Muscle layer of colon (tissue), 2 donors: Measurements from ENCODE around the gene TSC22D2.
"Not testable (repeated sequence)": the region's sequence is repeated elsewhere in the genome, so short reads cannot be mapped to it uniquely, and the experiment has no call there.

ENCODE experiments used
- H3K27ac ChIP-seq: one replicate; pipeline ENCODE4 v1.7.0; 2013; ENCODE audit warnings: low read depth, mild to moderate bottlenecking, low read length, moderate library complexity
- H3K27me3 ChIP-seq, 2 donors: one replicate each; pipeline ENCODE4 v1.7.0; 2013; ENCODE audit warnings: low read length in 2 of 2, mild to moderate bottlenecking in 2 of 2; ENCODE audit not compliant: insufficient read depth in 2 of 2, control insufficient read depth in 1 of 2
- H3K36me3 ChIP-seq: one replicate; pipeline ENCODE4 v1.7.0; 2013; ENCODE audit warnings: mild to moderate bottlenecking, low read length; ENCODE audit not compliant: insufficient read depth
- H3K4me1 ChIP-seq: one replicate; pipeline ENCODE4 v1.7.0; 2013; ENCODE audit warnings: mild to moderate bottlenecking, low read length; ENCODE audit not compliant: insufficient read depth
- H3K4me3 ChIP-seq, 2 donors: one replicate each; pipeline ENCODE4 v1.7.0; 2013; ENCODE audit warnings: low read length in 2 of 2, low read depth in 1 of 2, mild to moderate bottlenecking in 1 of 2, moderate library complexity in 1 of 2
- H3K9ac ChIP-seq: one replicate; pipeline ENCODE4 v1.7.0; 2013; ENCODE audit warnings: low read length
- H3K9me3 ChIP-seq: one replicate; pipeline ENCODE4 v1.7.0; 2013; ENCODE audit warnings: mild to moderate bottlenecking, low read length
- donor health status: abdominal sarcoma.
- donor health status: Adenocarcinoma of cecum.

Gene TSC22D2

DNA sequence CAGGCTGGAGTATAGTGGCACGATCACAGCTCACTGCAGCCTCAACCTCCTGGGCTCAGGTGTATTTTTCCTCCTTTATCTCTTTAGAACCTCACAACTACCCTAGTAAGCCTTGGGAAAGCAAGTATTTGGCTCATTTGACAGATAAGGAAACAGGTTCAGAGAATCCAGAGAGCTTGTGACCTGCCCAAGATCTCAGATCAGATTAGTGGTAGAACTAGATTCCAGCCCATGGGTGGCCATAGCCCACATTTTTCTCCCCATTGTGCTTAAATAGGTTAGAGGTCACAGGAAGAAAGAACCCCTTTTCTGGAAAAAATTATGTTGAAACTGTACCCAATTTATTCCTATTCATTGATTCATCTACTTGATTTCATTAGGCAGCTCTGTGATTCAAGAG, 64.3 kb downstream of the TSC22D2 start:
- no peak overlapping the region for H3K4me3 ChIP-seq
- H3K4me1 ChIP-seq: no peaks in the 10 kb centered on the region

DNA sequence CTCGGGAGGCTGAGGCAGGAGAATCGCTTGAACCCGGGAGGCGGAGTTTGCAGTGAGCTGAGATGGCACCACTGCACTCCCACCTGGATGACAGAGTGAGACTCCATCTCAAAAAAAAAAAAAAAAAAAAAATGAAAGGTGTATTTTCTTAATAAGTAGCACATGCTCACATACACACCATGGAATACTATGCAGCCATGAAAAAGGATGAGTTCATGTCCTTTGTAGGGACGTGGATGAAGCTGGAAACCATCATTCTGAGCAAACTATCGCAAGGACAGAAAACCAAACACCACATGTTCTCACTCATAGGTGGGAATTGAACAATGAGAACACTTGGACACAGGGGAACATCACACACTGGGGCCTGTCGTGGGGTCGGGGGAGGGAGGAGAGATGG, 65.1 kb downstream of the TSC22D2 start:
- H3K4me3 ChIP-seq, H3K27ac ChIP-seq, H3K9ac ChIP-seq, H3K27me3 ChIP-seq, H3K36me3 ChIP-seq, H3K4me1 ChIP-seq, H3K9me3 ChIP-seq: not testable (repeated sequence)

More for the DNA sequence above, 64.3 kb downstream of the TSC22D2 start:
- Histone ChIP-seq H3K9me3 (no peaks in the 10 kb centered on the region), H3K27ac (no peak overlapping the region), H3K9ac (no peak overlapping the region), H3K27me3 (no peaks in the 10 kb centered on the region), H3K36me3 (no peaks in the 10 kb centered on the region)

DNA sequence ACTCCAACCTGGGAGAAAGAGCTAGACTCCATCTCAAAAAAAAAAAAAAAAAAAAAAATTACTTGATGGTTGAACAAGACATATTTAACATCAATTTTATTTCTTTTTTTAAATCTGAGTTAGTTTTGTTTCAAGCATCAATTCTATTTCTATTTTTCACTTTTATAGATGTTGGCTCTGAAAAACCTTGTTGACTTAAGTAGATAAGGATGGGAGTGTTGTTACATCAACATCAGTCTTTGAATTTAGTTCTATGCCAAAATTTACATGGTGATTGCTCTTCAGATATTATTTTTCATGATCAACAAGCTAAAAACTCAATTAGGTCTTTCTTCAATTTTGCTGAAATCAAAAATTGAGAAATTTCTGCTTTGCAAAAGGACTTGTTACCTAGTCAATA, 71.3 kb downstream of the TSC22D2 start:
- Histone ChIP-seq H3K9ac (no peak overlapping the region), H3K36me3 (no peaks in the 10 kb centered on the region), H3K4me3 (no peak overlapping the region), H3K27ac (no peak overlapping the region), H3K9me3 (no peaks in the 10 kb centered on the region), H3K27me3 (no peaks in the 10 kb centered on the region), H3K4me1 (no peaks in the 10 kb centered on the region)

DNA sequence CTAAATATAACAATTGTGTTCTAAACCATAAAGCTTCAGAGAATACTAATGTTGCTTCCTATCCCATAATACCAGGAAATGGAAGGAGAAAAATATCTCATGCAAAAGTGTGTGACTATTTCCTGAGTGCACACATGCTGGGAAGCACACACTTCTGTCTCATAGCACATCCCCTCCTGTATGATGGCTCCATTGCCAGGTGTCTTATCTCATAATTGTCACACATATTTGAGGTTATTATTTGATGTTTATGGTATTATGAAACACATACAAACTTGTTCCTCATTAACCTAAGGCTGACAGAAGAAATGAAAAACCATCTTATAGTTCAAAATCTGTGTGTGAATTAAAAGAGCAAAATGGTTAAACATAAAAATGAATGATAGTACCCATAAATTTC, 72.8 kb downstream of the TSC22D2 start:
- no peaks in the 10 kb centered on the region for H3K36me3 ChIP-seq
- H3K27ac ChIP-seq: no peak overlapping the region
- H3K9me3 ChIP-seq: no peaks in the 10 kb centered on the region
- no peak overlapping the region for H3K4me3 ChIP-seq
- H3K4me1 ChIP-seq: no peaks in the 10 kb centered on the region
- H3K9ac ChIP-seq: no peak overlapping the region
- no peaks in the 10 kb centered on the region for H3K27me3 ChIP-seq

DNA sequence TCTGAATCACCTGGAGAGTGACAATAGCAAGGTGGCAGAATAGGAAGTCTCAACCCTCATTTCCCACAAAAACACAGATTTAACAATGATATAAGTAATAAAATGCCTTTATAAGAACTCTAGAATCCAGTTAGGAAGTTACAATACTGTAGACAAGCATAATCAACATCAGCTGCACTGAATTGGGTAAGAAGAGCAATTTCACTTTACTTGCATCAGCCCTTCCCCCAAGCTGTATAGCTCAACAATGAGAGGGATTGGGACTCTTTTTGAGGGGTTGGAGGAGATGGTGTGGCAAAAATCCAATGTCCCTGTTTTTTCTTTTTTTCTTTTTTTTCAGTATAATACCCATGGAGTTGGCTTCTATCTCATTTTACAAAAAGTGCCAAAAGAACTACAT, 75.1 kb downstream of the TSC22D2 start:
- Histone ChIP-seq H3K9me3 (no peaks in the 10 kb centered on the region), H3K36me3 (no peaks in the 10 kb centered on the region), H3K4me3 (no peak overlapping the region), H3K27me3 (no peaks in the 10 kb centered on the region), H3K9ac (no peak overlapping the region), H3K4me1 (no peaks in the 10 kb centered on the region), H3K27ac (no peak overlapping the region)

DNA sequence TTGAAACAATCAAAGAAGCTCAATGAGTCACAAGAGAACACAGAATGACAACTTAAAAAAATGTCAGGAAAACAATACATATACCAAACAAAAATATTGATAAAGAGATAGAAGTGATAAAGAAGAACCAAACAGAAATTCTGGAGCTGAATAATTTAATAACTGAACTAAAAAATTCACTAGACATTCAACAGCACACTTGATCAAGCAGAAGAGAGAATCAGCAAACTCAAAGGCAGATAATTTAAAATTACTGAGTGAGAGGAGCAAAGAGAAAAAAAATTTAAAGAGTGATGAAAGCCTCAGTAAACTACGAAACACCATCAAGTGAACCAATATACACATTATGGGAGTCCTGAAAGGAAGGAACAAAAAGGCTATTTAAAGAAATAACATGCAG, 76.3 kb downstream of the TSC22D2 start:
- H3K27ac ChIP-seq: no peak overlapping the region
- no peaks in the 10 kb centered on the region for H3K4me1 ChIP-seq
- H3K9ac ChIP-seq: no peak overlapping the region
- no peaks in the 10 kb centered on the region for H3K36me3 ChIP-seq
- H3K27me3 ChIP-seq: no peaks in the 10 kb centered on the region
- no peak overlapping the region for H3K4me3 ChIP-seq
- no peaks in the 10 kb centered on the region for H3K9me3 ChIP-seq

DNA sequence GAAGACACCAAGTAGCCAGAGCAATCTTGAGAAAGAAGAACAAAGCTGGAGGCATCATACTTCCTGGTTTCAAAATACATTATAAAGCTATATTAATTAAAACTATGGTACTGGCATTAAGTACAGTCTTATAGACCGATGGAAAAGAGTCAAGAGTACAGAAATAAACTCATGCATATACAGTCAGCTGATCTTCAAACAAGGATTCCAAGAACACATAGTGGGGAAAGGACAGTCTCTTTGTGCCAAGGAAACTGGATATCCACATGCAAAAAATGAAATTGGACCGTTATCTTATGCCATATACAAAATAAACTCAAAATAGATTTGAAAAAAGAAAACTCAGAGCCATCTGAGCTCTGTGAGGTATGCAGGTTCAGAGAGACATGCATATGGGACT, 80.8 kb downstream of the TSC22D2 start:
- H3K9ac ChIP-seq: no peak overlapping the region
- no peaks in the 10 kb centered on the region for H3K9me3 ChIP-seq
- H3K27ac ChIP-seq: no peak overlapping the region
- H3K27me3 ChIP-seq: no peaks in the 10 kb centered on the region
- no peaks in the 10 kb centered on the region for H3K4me1 ChIP-seq
- H3K4me3 ChIP-seq: no peak overlapping the region
- no peaks in the 10 kb centered on the region for H3K36me3 ChIP-seq

DNA sequence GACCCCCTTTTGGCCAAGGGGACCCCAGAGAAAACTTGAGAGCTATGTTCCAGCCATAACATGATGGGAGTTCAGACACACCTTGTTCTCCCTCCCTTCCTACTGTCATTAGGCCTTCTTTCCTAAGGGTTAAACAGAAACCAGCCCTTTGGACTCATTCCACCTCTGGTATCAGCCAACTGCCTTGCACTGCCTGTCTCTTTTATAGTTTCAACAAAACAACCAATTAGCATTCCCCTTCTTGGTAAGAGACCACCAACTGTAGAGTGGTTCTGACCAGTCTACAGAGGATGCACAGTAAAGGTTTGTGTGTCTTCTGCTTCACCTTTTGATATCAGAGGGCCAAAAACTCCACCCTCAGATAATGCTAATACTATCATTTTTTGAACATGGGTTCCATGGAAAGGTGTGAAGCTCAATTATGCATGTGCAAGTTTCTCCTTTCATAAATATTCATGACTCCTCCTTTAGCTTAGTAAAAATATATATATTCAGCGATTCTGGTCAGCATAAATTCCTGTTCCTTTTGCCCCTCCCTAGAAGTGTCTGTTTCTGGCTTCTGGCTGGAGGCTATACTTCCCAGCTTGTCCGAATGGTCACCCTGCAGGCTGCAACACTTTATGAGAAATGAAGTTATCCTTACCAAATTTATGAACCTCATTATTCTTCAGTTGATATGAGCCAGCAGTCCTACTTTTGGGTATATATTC, 82.3 kb downstream of the TSC22D2 start:
- Histone ChIP-seq H3K36me3 (no peaks in the 10 kb centered on the region), H3K4me3 (no peak overlapping the region), H3K4me1 (no peaks in the 10 kb centered on the region), H3K27me3 (no peaks in the 10 kb centered on the region), H3K27ac (no peak overlapping the region), H3K9me3 (no peaks in the 10 kb centered on the region), H3K9ac (no peak overlapping the region)

DNA sequence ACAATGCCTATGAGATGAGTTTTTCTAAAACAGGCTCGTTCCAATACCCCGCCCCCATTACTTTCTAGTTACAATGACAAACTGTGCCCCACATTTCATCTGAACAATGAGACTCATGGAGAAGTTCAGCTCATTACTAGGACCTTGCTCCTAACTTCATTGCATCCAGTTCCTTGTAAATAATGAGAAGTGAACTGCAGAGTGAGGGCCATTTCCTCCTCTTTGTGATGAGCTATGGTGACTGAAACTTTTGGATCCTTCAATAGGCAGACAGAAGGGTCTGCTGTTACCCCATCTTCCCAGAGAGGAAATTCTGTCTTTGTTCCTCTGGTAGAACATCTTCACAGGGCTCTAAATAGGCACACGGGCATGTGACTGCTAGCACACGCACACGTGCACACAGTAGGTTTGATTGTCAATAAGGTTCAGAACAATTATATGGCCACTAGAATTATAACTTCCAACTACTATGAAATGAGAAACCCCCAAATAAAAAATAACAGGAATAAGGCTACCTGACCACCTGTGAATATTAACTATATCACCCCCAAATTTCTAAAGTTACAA, 86.4 kb downstream of the TSC22D2 start:
- no peak overlapping the region for H3K4me3 ChIP-seq
- no peak overlapping the region for H3K27ac ChIP-seq
- H3K9ac ChIP-seq: no peak overlapping the region
- H3K36me3 ChIP-seq: no peaks in the 10 kb centered on the region
- no peaks in the 10 kb centered on the region for H3K27me3 ChIP-seq
- no peaks in the 10 kb centered on the region for H3K9me3 ChIP-seq
- H3K4me1 ChIP-seq: no peaks in the 10 kb centered on the region

DNA sequence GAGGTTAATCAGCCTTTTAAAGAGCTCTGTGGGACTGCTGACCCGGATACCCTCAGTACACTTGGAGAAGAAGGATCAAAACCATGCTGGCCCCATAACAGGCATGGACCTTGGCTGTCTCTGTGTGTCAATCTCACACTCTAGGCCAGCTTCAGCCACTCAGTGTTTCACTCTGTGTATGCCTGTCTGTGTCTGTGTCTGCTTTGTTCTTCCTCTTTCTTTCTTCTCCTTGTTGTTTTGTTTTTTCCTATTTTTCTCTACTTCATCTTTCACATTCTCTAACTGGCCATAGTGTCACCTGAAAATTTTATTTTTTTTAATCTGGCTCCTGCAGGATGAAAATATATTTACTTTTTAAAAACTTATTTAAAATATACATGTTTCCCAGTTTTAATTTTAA, 87.1 kb downstream of the TSC22D2 start:
- Histone ChIP-seq H3K4me1 (no peaks in the 10 kb centered on the region), H3K27me3 (no peaks in the 10 kb centered on the region), H3K4me3 (no peak overlapping the region), H3K9ac (no peak overlapping the region), H3K9me3 (no peaks in the 10 kb centered on the region), H3K27ac (no peak overlapping the region), H3K36me3 (no peaks in the 10 kb centered on the region)

DNA sequence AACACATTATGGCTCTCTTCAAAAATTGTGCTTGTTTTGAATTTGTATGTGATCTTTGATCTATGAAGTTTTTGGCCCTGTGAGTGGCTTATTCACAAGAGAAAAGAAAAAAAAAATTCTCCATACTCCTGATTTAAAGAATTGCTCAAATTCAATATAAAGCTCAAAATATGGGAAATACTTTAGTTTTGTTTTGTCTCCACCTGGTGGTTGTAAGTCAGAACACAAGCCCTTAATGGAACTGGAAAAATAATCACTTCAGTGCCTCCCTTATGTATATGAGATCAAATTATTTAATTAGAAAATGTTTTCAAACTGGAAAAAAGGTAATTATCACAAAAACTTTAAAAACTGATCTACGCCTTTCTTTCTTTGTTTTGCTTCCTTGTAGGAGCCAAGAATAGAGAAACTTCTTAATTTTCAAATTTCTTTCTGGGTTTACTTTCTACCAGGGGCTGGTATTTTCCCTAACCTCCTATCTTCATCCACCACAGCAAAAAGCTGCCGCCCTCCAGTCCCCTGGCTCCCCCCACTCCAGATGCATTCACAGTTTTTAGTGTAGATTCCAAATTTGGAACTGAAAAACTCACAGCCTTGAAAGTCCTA, 87.6 kb downstream of the TSC22D2 start:
- Histone ChIP-seq H3K27ac (no peak overlapping the region), H3K4me3 (no peak overlapping the region), H3K4me1 (no peaks in the 10 kb centered on the region), H3K36me3 (no peaks in the 10 kb centered on the region), H3K9me3 (no peaks in the 10 kb centered on the region), H3K27me3 (no peaks in the 10 kb centered on the region), H3K9ac (no peak overlapping the region)

DNA sequence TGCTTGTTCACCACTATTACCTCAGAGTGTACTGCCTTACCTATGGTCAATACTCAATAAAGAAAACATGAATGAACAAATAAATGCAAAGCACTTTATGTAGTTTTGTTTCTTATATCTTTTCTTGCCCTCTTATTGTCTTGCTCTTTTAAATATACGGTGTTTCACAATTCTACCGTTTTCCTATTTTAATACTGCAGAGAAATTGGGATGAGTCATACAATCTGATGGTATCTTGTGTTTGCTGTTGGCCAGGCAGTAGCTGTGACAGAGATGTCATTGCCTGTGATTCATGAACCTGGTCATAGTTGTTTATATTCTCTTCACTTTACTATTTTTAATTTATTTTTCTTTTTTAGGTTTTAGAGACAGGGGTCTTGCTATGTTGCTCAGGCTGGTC, 89.9 kb downstream of the TSC22D2 start:
- H3K4me3 ChIP-seq: no peak overlapping the region
- no peak overlapping the region for H3K9ac ChIP-seq
- no peak overlapping the region for H3K27ac ChIP-seq

More for the DNA sequence above, 89.9 kb downstream of the TSC22D2 start:
- Histone ChIP-seq H3K27me3 (no peaks in the 10 kb centered on the region), H3K4me1 (no peaks in the 10 kb centered on the region), H3K9me3 (no peaks in the 10 kb centered on the region), H3K36me3 (no peaks in the 10 kb centered on the region)
